ENCODE measurements around the gene PRELID2.
"Not testable (repeated sequence)": the region's sequence is repeated elsewhere in the genome, so short reads cannot be mapped to it uniquely, and the experiment has no call there.

PRELID2 gene

DNA sequence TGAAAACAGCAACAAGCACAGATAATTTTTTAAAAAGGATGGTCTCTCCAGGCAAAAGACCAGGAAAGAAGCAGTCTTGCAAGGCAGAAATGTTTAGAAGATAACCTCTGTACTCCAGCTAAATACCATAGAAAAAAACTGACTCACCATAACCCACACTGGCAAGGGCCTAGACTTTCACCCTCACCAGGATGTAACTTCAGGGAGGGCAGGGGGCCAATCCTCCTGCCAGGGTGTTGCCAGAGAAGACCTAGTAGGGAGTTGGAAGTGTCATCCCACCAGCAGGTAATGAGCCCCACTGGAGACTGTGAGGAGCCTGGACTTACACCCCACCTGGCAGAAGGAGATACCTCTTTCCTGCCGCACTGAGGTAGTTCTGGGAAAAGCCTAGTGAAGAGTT, 97.6 kb downstream of the PRELID2 start:
- DNase-seq = no peak

GRCh38 chr5:145729956-145730355, 105.2 kb downstream of the PRELID2 start:
- DNase-seq = not testable (repeated sequence)

DNA sequence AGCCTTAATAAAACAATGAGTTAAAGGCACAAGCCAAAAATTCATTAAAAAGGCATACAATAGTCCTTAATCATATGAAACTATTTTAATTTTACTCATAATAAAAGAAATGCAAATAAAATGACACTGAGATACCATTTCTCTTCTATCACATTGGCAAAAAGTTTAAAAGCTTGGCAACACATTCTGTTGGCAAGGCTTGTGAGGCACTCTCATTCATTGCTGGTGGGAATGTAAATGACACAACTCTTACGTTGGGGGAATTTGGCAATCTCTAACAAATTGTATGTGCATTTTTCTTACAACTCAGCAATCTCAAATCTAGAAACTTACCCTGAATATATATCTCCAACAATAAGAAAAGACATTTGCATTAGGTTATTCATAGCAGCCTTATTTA, 111.6 kb downstream of the PRELID2 start:
- DNase-seq = no peak

DNA sequence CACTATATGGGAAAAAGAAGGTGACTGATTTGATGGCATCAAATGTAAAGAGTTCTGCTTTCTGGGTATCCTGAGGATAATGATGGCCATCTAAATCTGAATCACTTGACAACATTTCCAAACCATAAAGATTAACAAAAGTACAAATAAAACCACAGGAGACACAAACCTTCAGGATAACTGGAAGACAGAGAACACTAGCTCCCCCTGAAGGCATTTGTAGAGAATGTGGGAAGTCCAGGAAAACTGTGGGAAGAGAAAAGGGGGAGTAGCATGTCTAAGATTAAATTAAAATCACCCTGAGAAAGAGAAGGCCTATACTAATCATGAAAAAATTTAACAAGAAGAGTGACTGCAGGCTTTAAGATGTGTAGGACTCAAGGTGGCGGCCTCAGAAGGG, 116.2 kb downstream of the PRELID2 start:
- no peak for DNase-seq

GRCh38 chr5:145715412-145715811, 119.7 kb downstream of the PRELID2 start:
- no peak for DNase-seq

DNA sequence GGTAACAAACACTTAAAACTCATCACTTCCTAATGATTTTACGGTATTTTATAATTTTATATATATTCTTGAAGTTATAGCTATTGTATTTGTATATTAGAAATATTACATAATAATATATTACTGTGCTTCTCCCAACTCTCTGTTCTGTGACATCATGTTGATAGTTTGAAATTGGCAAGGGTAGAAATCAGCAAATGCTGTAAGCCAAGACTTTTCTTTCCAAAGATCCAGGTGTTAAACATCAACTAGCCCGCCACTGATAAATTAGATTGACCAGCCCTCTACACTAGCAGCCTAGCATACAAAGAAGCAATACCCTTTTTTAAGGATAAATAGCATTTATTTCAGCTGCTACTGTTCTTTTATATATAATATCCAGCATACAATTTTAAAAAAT, 122.9 kb downstream of the PRELID2 start:
- no peak for DNase-seq

DNA sequence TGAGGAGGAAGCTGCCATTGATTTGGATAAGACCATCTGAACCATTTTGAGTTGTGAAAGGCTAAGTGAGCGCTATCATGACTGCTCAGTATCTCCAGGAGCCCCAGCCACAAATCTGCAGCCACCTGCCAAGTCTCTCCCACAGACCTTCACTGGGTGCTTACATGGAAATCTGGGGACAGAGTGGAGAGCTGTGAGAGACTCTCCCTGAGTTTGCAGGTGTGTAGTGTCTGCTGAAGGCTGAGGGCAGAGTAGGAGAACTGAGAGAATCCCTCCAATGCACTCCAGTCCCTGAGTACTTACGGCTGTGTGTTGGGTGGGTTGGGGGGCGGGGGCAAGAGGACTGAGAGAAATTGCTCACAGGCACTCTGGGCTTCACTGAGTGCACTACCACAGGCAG, 123.7 kb downstream of the PRELID2 start:
- no peak for DNase-seq

Measured in NCI-H1417 treated with DMSO at 0.1 percent for 48 hours (cell line).